PFSK-1 (cell line): Measurements from ENCODE around the gene MAFG.

Source experiments
- POLR2AphosphoS5 ChIP-seq: IDR thresholded peaks from 2 replicates; pipeline ENCODE4 v1.6.1; 2012; ENCODE audit warnings: low read depth, mild to moderate bottlenecking, control low read depth, low read length, moderate library complexity
- SIN3A ChIP-seq: IDR thresholded peaks from 2 replicates; pipeline ENCODE4 v1.6.1; 2012; ENCODE audit warnings: mild to moderate bottlenecking, low read length, moderate library complexity, borderline replicate concordance; ENCODE audit not compliant: insufficient read depth
- TAF1 ChIP-seq: IDR thresholded peaks from 2 replicates; pipeline ENCODE4 v1.6.1; 2012; ENCODE audit warnings: low read length, control low read depth, borderline replicate concordance; ENCODE audit not compliant: insufficient read depth

DNA sequence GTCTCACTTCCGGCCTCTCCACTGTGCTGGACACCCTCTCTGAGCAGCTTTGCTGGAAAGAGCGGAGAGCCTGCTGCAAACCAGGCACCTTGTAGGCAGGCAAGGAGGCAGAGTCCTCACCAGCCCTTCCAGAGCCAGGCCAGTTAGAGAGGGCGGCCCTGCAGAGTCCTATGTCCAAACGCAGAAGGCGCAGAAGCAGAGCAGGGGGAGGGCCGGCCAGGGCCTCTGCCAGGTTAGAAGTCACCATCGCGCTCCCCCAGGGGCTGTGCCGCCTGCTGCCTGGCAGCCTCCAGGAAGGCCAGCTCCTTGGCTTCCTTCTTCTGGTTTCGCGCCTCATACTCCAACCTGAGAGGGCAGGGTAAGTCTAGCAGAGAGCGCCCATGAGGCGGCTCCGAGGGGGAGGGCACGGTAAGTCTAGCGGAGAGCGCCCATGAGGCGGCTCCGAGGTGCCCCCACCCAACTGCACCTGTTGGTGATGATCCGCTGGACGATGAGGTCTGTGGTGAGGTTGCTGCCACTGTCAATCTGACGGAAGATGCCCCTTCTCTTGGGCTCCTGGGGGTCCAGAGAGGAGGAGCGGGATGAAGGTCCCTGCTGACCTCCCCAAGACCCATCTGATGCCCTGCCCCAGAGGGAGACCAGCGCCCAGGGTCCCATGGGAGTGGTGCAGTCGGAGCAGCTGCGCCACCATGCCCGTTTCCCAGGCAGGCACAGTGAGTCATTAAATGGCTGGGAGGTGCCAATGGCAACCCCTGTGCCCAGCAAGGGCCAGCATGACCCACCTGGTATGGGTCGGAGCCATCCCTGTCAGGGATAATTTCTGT lies 22.7 kb downstream of the MAFG start:
- TF ChIP-seq TAF1 (no peak), POLR2AphosphoS5 (no peak), SIN3A (no peak)
